Keratinocyte (primary cell): ENCODE measurements around the gene NOL7. TPM values are rescaled to one million over a fixed set of nuclear protein-coding genes. Genes with fewer than 3 reads are reported as not detected.

ENCODE experiments used
- DNase-seq: peaks from one replicate; pipeline ENCODE4 v3.0.0-alpha.2; 2011; ENCODE audit warnings: low read depth, missing footprints, low spot score
- FAIRE-seq: peaks from 2 replicates; lab custom pipeline; 2011; peaks lifted over from hg19 to GRCh38; lab: Jason Lieb, UNC
- H2AFZ ChIP-seq: 2 replicates; pipeline ENCODE4 v1.6.0; 2012; ENCODE audit warnings: low read length, control low read depth, inconsistent platforms; ENCODE audit not compliant: control insufficient read depth
- H3K27ac ChIP-seq: 2 replicates; pipeline ENCODE4 v1.5.1; 2011; ENCODE audit warnings: low read length; ENCODE audit not compliant: control insufficient read depth, insufficient read depth
- H3K27me3 ChIP-seq: 3 replicates; pipeline ENCODE4 v1.6.0; 2011; ENCODE audit warnings: low read length; ENCODE audit not compliant: control insufficient read depth, insufficient read depth; ENCODE audit errors: extremely low read depth
- H3K36me3 ChIP-seq, 2 experiments: 2 replicates in 1 of 2; 3 replicates in 1 of 2; pipeline ENCODE4 v1.5.1; 2011; ENCODE audit warnings: low read length in 2 of 2, mild to moderate bottlenecking in 1 of 2; ENCODE audit not compliant: control insufficient read depth in 2 of 2, insufficient read depth in 2 of 2; ENCODE audit errors: extremely low read depth in 1 of 2
- H3K4me1 ChIP-seq: 3 replicates; pipeline ENCODE4 v1.5.1; 2011; ENCODE audit warnings: low read length; ENCODE audit not compliant: control insufficient read depth, insufficient read depth; ENCODE audit errors: extremely low read depth
- H3K4me2 ChIP-seq: 3 replicates; pipeline ENCODE4 v1.6.0; 2011; ENCODE audit warnings: low read depth, low read length; ENCODE audit not compliant: control insufficient read depth, insufficient read depth; ENCODE audit errors: extremely low read depth
- H3K4me3 ChIP-seq, 3 experiments: fragments of 200-600 bp in 1 of 3; sonication (generic) in 1 of 3; 2 replicates in 2 of 3; 3 replicates in 1 of 3; pipeline ENCODE4 v1.5.1; 2011 to 2016; ENCODE audit warnings: low read length in 3 of 3, mild to moderate bottlenecking in 3 of 3, control low read depth in 2 of 3, inconsistent platforms in 1 of 3, low read depth in 1 of 3, mixed read lengths in 1 of 3, mixed run types in 1 of 3, moderate library complexity in 1 of 3; ENCODE audit not compliant: control insufficient read depth in 2 of 3, insufficient read depth in 2 of 3; ENCODE audit errors: extremely low read depth in 1 of 3
- H3K79me2 ChIP-seq: 2 replicates; pipeline ENCODE4 v1.6.0; 2012; ENCODE audit warnings: low read length; ENCODE audit not compliant: control insufficient read depth, insufficient read depth
- H3K9ac ChIP-seq: 3 replicates; pipeline ENCODE4 v1.6.0; 2011; ENCODE audit warnings: low read length; ENCODE audit not compliant: control insufficient read depth, insufficient read depth; ENCODE audit errors: extremely low read depth
- H3K9me1 ChIP-seq: 3 replicates; pipeline ENCODE4 v1.6.0; 2011; ENCODE audit warnings: low read length; ENCODE audit not compliant: control insufficient read depth, insufficient read depth; ENCODE audit errors: extremely low read depth
- H3K9me3 ChIP-seq: 2 replicates; pipeline ENCODE4 v1.5.1; 2012; ENCODE audit warnings: low read depth, low read length; ENCODE audit not compliant: control insufficient read depth
- H4K20me1 ChIP-seq: 3 replicates; pipeline ENCODE4 v1.6.0; 2011; ENCODE audit warnings: low read length; ENCODE audit not compliant: control insufficient read depth, insufficient read depth; ENCODE audit errors: extremely low read depth
- EZH2 ChIP-seq: IDR thresholded peaks from one replicate; pipeline ENCODE4 v1.6.1; 2012; ENCODE audit warnings: inconsistent platforms, mild to moderate bottlenecking, low read length, moderate library complexity
- dilution Hi-C: fragments of 300-500 bp; cut with MboI; formaldehyde crosslinking; loops from one replicate; pipeline ENCODE4 v1.7.0; 2020; ENCODE audit warnings: low sequenced_read_pairs; ENCODE audit not compliant: extremely low pct_ligation_motif_present
- polyA plus RNA-seq, 5 experiments: library from polyadenylated mRNA; depleted of rRNA in 3 of 5; stranded (reverse) in 3 of 5; stranded (forward) in 1 of 5; unstranded in 1 of 5; fragments of >200 nt; gene quantifications; 1 replicate in 1 of 5; 2 replicates in 3 of 5; 3 replicates in 1 of 5; pipeline versions ENCODE4 v1.2.1 to v1.2.3, GENCODE V29; 2011 to 2012; ENCODE audit warnings: missing spikeins in 2 of 5, low read depth in 1 of 5, low replicate concordance in 1 of 5
- TF ChIP-seq, protein P1 (sequence below), 3 experiments: IDR thresholded peaks in 1 of 3; conservative IDR thresholded peaks in 1 of 3; optimal IDR thresholded peaks in 1 of 3; 2 replicates in 2 of 3; 3 replicates in 1 of 3; pipeline versions ENCODE3 to v1.5.1; 2011; ENCODE audit warnings: low read length in 3 of 3, mild to moderate bottlenecking in 3 of 3, moderate library complexity in 2 of 3, control low read depth in 1 of 3, inconsistent platforms in 1 of 3; ENCODE audit not compliant: insufficient read depth in 2 of 3; ENCODE audit errors: extremely low read depth in 1 of 3

Gene NOL7
- polyA plus RNA-seq, 1 donor (not counting 4 experiments of a cell fraction or from before 2014, with no cell fraction given) = 45.3 TPM

DNA sequence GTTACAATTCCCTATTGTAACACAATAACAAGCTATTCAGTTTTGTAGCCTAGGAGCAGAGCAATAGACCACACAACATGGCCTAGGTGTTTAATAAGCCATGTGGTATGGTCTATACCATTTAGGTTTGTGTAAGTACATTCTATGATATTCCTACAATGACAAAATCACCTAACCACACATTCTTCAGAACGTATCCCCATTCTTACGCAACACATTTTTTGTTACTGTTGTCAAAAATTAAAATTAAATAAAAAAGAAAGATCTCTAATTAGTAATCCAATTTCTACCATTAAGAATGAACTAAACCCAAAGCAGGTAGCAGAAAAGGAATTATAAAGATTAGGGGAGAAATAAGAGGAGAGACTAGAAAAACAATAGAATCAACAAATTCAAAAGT, 52.5 kb downstream of the NOL7 start:
- Histone ChIP-seq H3K4me2 (no peak overlapping the region), H3K27ac (peak overlapping the region; percentile 61), H3K4me1 (peaks cover 18% of the 10 kb centered on the region), H2AFZ (no peak overlapping the region), H3K9ac (no peak overlapping the region), H3K79me2 (peaks cover 82% of the 10 kb centered on the region), H3K9me3 (no peaks in the 10 kb centered on the region), H4K20me1 (no peaks in the 10 kb centered on the region), H3K4me3 (no peak overlapping the region), H3K9me1 (no peaks in the 10 kb centered on the region), H3K36me3 (no peaks in the 10 kb centered on the region), H3K27me3 (no peaks in the 10 kb centered on the region)
- dilution Hi-C loops = no loop called here
- no peak for FAIRE-seq
- TF ChIP-seq EZH2 = no peak
- TF ChIP-seq, protein P1, sequence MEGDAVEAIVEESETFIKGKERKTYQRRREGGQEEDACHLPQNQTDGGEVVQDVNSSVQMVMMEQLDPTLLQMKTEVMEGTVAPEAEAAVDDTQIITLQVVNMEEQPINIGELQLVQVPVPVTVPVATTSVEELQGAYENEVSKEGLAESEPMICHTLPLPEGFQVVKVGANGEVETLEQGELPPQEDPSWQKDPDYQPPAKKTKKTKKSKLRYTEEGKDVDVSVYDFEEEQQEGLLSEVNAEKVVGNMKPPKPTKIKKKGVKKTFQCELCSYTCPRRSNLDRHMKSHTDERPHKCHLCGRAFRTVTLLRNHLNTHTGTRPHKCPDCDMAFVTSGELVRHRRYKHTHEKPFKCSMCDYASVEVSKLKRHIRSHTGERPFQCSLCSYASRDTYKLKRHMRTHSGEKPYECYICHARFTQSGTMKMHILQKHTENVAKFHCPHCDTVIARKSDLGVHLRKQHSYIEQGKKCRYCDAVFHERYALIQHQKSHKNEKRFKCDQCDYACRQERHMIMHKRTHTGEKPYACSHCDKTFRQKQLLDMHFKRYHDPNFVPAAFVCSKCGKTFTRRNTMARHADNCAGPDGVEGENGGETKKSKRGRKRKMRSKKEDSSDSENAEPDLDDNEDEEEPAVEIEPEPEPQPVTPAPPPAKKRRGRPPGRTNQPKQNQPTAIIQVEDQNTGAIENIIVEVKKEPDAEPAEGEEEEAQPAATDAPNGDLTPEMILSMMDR (optimal IDR thresholded peaks at IDR 0.05 in 1 of 3, IDR thresholded peaks at IDR 0.05 in 1 of 3, conservative IDR thresholded peaks at IDR 0.05 in 1 of 3; ENCODE audit: extremely low read depth in 1 of 3, insufficient read depth in 2 of 3, low read length in 3 of 3) = no peak
- peak; percentile 13 for DNase-seq

DNA sequence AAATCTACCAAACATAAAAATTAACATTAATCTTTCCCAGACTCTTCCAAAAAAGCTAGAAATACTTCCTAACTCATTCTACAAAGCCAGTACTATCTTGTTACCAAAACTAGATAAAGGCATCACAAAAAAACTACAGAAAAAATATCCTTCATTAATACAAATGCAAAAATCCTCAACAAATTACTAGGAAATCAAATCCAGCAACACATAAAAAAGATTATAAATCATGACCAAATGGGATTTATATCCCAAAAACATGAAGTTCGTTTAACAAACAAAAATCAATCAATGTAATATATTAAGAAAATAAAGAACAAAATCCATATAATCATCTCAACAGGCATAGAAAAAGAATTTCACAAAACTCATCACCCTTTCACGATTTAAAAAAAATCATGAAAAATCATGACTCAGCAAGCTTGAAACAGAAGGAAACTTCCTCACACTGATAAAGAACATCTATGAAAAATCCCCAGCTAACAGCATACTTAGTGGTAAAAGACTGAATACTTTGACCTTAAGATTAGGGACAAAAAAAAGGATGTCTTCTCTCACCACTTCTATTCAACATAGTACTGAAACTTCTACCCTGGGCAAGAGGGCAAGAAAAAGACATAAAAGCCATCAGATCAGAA, 53.3 kb downstream of the NOL7 start:
- DNase-seq (no peak), FAIRE-seq (no peak)
- H3K4me2 ChIP-seq = no peak overlapping the region
- H3K9me3 ChIP-seq = no peaks in the 10 kb centered on the region
- no peaks in the 10 kb centered on the region for H4K20me1 ChIP-seq
- peaks cover 83% of the 10 kb centered on the region for H3K79me2 ChIP-seq
- dilution Hi-C loops = no loop called here
- H3K27me3 ChIP-seq = no peaks in the 10 kb centered on the region
- H3K9ac ChIP-seq = no peak overlapping the region
- H3K9me1 ChIP-seq = no peaks in the 10 kb centered on the region
- H3K36me3 ChIP-seq = no peaks in the 10 kb centered on the region
- no peak for TF ChIP-seq EZH2
- TF ChIP-seq, protein P1 (optimal IDR thresholded peaks at IDR 0.05 in 1 of 3, IDR thresholded peaks at IDR 0.05 in 1 of 3, conservative IDR thresholded peaks at IDR 0.05 in 1 of 3; ENCODE audit: extremely low read depth in 1 of 3, insufficient read depth in 2 of 3, low read length in 3 of 3) = no peak
- no peak overlapping the region for H3K4me3 ChIP-seq
- H3K4me1 ChIP-seq = peaks cover 18% of the 10 kb centered on the region
- no peak overlapping the region for H2AFZ ChIP-seq
- peak overlapping the region; percentile 61 for H3K27ac ChIP-seq
